ENCODE data around the gene PAOX. TPM values are rescaled to one million over a fixed set of nuclear protein-coding genes. Genes with fewer than 3 reads are reported as not detected.

The PAOX gene
- total and polyA plus RNA-seq, 2 of the 13 experiments (the other 11 are each of a cell fraction or from before 2014, with no cell fraction given), result 0.49 to 0.77 TPM

DNA sequence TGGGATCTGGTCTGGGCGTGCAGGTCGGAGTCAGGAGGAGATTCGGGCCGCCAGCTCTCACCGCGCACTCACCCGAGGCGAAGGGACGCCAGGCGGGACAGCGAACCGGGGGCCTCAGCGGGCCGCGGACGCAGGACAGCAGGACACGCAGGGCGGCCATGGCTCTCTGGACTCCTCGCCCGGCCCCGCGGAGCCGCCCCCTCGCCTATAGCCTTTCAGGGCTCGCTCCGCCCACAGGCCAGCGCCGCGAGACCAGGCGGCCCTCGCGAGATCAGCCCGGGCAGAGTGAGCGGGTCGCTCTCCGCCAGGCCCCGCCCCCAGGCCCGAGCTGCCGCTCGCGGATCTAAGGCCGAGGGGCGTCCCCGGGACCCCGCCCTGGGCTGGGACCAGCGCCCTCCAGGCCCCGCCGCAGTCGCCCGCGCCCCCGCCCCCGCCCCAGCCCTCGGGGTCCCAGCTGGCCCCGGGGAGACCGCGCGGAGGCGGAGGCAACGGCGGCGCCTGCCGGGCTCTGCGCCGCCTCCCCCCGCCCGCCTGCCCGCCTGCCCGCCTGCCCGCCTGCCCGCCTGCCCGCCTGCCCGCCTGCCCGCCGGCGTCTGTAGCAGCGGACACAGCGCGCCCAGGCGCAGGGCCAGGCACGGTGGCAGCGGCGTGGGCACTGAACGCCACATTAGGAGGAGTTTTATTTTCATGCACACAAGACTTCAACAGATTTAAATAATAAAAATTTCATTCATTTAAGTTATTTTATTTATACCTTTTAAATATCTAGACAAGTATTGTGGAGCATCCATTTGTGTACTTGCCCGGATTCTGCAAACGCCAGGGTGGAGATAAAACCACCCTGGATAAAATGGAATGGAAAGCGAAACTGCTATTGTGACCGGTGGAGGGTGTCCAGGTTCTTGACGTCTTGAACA is 5.6 kb upstream of the PAOX start, which contains the start of gene ECHS1 (continued):
- peak; percentile 62; the same call in 1 of the 2 replicates for TF ChIP-seq NRL (CRISPR knock-in tag; IDR thresholded peaks at IDR 0.05; ENCODE audit: borderline replicate concordance)
- peak; percentile 82; the same call in 1 of the 2 replicates for TF ChIP-seq SIN3A (IDR thresholded peaks at IDR 0.05; ENCODE audit: borderline replicate concordance, low read depth, low read length)
- no peak for TF ChIP-seq TCF12 (IDR thresholded peaks at IDR 0.05)
- 0 out of 2 replicates have a peak, but pooled peaks have one; percentile 46 for TF ChIP-seq TCF12 (CRISPR knock-in tag; IDR thresholded peaks at IDR 0.05)
- peak; percentile 96 for TF ChIP-seq RBFOX2 (IDR thresholded peaks at IDR 0.05; ENCODE audit: low read depth, low read length)
- no peak for TF ChIP-seq LCORL (IDR thresholded peaks at IDR 0.05)
- TF ChIP-seq LCORL (CRISPR knock-in tag; IDR thresholded peaks at IDR 0.05), result peak; percentile 57; the same call in 1 of the 2 replicates
- TF ChIP-seq REPIN1 (CRISPR knock-in tag; IDR thresholded peaks at IDR 0.05; ENCODE audit: borderline replicate concordance, low read depth), result 0 out of 2 replicates have a peak, but pooled peaks have one; percentile 50
- peak; percentile 89; the same call in 1 of the 2 replicates for TF ChIP-seq ARNT2 (CRISPR knock-in tag; IDR thresholded peaks at IDR 0.05; ENCODE audit: low read depth)
- peak; percentile 38; the same call in 1 of the 2 replicates for TF ChIP-seq ZNF605 (CRISPR knock-in tag; IDR thresholded peaks at IDR 0.05)
- TF ChIP-seq, protein P1, sequence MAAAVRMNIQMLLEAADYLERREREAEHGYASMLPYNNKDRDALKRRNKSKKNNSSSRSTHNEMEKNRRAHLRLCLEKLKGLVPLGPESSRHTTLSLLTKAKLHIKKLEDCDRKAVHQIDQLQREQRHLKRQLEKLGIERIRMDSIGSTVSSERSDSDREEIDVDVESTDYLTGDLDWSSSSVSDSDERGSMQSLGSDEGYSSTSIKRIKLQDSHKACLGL (CRISPR knock-in tag; IDR thresholded peaks at IDR 0.05), result peak; percentile 79
- TF ChIP-seq HNRNPK (IDR thresholded peaks at IDR 0.05; ENCODE audit: low read depth, low read length, poor library complexity, severe bottlenecking), result peak; percentile 94
- TF ChIP-seq, protein P2, sequence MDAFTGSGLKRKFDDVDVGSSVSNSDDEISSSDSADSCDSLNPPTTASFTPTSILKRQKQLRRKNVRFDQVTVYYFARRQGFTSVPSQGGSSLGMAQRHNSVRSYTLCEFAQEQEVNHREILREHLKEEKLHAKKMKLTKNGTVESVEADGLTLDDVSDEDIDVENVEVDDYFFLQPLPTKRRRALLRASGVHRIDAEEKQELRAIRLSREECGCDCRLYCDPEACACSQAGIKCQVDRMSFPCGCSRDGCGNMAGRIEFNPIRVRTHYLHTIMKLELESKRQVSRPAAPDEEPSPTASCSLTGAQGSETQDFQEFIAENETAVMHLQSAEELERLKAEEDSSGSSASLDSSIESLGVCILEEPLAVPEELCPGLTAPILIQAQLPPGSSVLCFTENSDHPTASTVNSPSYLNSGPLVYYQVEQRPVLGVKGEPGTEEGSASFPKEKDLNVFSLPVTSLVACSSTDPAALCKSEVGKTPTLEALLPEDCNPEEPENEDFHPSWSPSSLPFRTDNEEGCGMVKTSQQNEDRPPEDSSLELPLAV (CRISPR knock-in tag; conservative IDR thresholded peaks at IDR 0.05; ENCODE audit: low read depth), result no peak
- TF ChIP-seq, protein P3, sequence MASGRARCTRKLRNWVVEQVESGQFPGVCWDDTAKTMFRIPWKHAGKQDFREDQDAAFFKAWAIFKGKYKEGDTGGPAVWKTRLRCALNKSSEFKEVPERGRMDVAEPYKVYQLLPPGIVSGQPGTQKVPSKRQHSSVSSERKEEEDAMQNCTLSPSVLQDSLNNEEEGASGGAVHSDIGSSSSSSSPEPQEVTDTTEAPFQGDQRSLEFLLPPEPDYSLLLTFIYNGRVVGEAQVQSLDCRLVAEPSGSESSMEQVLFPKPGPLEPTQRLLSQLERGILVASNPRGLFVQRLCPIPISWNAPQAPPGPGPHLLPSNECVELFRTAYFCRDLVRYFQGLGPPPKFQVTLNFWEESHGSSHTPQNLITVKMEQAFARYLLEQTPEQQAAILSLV (CRISPR knock-in tag; IDR thresholded peaks at IDR 0.05; ENCODE audit: borderline replicate concordance), result peak; percentile 79; the same call in 1 of the 2 replicates
- 0 out of 2 replicates have a peak, but pooled peaks have one; percentile 45 for TF ChIP-seq ZNF607 (CRISPR knock-in tag; IDR thresholded peaks at IDR 0.05; ENCODE audit: borderline replicate concordance)
- TF ChIP-seq MED1 (CRISPR knock-in tag; IDR thresholded peaks at IDR 0.05), result peak; percentile 55
- 0 out of 2 replicates have a peak, but pooled peaks have one; percentile 49 for TF ChIP-seq AKAP8 (CRISPR knock-in tag; IDR thresholded peaks at IDR 0.05)
- TF ChIP-seq, protein P4, sequence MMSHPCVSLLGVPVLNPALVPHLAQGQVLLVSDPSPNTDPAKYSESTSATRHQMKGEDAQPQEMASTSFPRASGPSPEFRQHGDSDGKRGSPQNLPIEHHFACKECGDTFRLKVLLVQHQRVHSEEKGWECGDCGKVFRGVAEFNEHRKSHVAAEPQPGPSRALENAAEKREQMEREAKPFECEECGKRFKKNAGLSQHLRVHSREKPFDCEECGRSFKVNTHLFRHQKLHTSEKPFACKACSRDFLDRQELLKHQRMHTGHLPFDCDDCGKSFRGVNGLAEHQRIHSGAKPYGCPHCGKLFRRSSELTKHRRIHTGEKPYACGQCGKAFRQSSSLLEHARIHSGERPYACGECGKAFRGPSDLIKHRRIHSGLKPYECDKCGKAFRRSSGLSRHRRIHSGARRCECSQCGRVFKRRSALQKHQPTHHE (CRISPR knock-in tag; IDR thresholded peaks at IDR 0.05; ENCODE audit: borderline replicate concordance), result 0 out of 2 replicates have a peak, but pooled peaks have one; percentile 28
- TF ChIP-seq, protein P5, sequence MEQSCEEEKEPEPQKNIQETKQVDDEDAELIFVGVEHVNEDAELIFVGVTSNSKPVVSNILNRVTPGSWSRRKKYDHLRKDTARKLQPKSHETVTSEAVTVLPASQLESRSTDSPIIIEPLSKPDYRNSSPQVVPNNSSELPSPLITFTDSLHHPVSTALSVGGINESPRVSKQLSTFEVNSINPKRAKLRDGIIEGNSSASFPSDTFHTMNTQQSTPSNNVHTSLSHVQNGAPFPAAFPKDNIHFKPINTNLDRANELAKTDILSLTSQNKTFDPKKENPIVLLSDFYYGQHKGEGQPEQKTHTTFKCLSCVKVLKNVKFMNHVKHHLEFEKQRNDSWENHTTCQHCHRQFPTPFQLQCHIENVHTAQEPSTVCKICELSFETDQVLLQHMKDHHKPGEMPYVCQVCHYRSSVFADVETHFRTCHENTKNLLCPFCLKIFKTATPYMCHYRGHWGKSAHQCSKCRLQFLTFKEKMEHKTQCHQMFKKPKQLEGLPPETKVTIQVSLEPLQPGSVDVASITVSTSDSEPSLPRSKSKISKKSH (CRISPR knock-in tag; IDR thresholded peaks at IDR 0.05; ENCODE audit: borderline replicate concordance), result 0 out of 2 replicates have a peak, but pooled peaks have one; percentile 29
- TF ChIP-seq ZSCAN25 (CRISPR knock-in tag; IDR thresholded peaks at IDR 0.05), result peak; percentile 83
- peak; percentile 6 for TF ChIP-seq HNRNPLL (IDR thresholded peaks at IDR 0.05; ENCODE audit: low read depth, low read length, poor library complexity, severe bottlenecking)
- peak; percentile 42; the same call in 1 of the 2 replicates for TF ChIP-seq ZNF768 (CRISPR knock-in tag; IDR thresholded peaks at IDR 0.05)

All from HepG2 (cell line).